ENCODE measurements around the gene CASK. TPM values are rescaled to one million over a fixed set of nuclear protein-coding genes. Genes with fewer than 3 reads are reported as not detected.

Gene CASK
- total and polyA plus RNA-seq, 2 of the 13 experiments (the other 11 are each of a cell fraction or from before 2014, with no cell fraction given) = 14.5 to 16.0 TPM

DNA sequence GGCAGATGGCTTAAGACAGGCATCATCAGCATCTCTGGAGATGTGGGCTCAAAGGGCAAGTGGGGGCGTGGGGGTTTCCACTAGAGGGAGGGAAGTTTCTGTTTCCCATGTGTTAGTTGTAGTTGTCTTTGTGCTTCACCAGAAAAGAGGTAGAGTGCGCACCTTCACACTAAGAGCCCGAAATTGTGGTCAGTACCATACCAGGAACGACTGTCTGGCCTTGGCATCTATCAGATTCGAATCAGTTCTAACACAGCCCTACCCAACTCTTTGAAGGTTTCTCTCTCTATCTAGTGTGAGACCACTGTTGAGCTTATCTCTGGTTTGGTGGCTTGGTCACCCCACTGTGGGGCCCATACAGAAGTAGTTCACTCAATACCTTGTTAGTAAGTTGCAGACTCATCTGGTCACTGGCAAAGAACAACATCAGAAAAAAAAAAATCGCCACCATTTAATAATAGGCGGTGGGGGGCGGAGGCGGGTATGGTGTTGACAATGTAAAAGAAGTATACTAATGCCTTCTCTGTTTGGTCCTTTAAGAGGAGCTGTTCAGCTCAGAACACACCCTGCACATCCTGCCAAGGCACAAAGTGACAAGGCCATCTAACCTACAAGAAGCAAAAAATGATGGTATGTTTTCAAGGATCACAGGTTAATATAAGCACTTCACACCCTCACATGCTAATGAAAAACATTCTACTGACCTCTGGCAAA is 405.1 kb downstream of the CASK start (continued):
- TF ChIP-seq, protein P1, sequence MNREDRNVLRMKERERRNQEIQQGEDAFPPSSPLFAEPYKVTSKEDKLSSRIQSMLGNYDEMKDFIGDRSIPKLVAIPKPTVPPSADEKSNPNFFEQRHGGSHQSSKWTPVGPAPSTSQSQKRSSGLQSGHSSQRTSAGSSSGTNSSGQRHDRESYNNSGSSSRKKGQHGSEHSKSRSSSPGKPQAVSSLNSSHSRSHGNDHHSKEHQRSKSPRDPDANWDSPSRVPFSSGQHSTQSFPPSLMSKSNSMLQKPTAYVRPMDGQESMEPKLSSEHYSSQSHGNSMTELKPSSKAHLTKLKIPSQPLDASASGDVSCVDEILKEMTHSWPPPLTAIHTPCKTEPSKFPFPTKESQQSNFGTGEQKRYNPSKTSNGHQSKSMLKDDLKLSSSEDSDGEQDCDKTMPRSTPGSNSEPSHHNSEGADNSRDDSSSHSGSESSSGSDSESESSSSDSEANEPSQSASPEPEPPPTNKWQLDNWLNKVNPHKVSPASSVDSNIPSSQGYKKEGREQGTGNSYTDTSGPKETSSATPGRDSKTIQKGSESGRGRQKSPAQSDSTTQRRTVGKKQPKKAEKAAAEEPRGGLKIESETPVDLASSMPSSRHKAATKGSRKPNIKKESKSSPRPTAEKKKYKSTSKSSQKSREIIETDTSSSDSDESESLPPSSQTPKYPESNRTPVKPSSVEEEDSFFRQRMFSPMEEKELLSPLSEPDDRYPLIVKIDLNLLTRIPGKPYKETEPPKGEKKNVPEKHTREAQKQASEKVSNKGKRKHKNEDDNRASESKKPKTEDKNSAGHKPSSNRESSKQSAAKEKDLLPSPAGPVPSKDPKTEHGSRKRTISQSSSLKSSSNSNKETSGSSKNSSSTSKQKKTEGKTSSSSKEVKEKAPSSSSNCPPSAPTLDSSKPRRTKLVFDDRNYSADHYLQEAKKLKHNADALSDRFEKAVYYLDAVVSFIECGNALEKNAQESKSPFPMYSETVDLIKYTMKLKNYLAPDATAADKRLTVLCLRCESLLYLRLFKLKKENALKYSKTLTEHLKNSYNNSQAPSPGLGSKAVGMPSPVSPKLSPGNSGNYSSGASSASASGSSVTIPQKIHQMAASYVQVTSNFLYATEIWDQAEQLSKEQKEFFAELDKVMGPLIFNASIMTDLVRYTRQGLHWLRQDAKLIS (CRISPR knock-in tag; IDR thresholded peaks at IDR 0.05) = no peak
- TF ChIP-seq PCBP2 (optimal IDR thresholded peaks at IDR 0.05; ENCODE audit: low read depth, low read length, poor library complexity, severe bottlenecking) (no peak), ZNF747 (CRISPR knock-in tag; IDR thresholded peaks at IDR 0.05; ENCODE audit: borderline replicate concordance) (no peak), ZNF124 (CRISPR knock-in tag; IDR thresholded peaks at IDR 0.05) (no peak), ZNF547 (CRISPR knock-in tag; IDR thresholded peaks at IDR 0.05) (no peak), ZNF432 (CRISPR knock-in tag; IDR thresholded peaks at IDR 0.05; ENCODE audit: borderline replicate concordance) (no peak)

DNA sequence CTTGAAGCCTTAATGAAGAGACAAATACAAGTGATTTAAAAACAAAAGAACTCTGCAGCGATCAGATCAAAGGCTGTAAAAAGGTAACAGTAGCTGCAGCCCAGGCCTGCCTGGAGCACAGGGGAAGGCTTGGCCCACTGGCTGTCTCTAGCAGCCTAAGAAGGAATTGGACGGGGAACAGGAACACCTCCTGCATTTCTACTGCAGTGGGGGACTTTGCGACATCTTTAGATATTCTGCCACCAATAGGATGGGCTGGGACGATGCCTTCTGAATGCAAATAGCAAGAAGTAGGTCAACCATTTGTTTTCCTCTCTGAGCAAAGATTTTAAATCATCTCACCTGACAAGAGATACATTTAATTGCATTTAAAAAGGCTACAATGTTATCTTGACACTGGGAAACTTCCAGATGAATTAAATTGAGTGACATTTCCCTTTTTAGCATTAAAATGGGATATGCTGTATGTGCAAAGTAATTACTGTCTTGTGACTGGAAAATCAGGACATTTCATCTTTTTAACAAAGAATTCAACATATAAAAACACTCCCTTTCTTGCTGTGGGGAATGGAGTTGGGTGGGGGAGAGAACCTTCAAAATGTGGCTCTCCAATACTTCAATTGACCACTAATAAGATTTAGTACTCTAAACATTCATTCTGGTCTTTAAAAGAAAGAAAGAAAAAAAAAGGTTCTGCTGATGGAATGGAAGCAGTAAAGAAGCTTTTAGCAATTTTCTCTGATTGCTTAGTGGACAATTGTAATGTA is 406.2 kb downstream of the CASK start:
- Histone ChIP-seq H3K27ac (ENCODE audit: extremely low read length, insufficient read depth, low read length) (no peak overlapping the region), H3K9ac (ENCODE audit: insufficient read depth, low read depth, low read length) (no peak overlapping the region), H3K4me1 (ENCODE audit: insufficient read depth, low read length) (no peaks in the 10 kb centered on the region), H3K4me3 (replicated peaks in 1 of 3; ENCODE audit: insufficient read depth in 1 of 3, low read depth in 2 of 3, low read length in 3 of 3) (no peak overlapping the region), H3K27me3 (ENCODE audit: control insufficient read depth in 1 of 2, insufficient read depth in 2 of 2, low read length in 2 of 2) (no peaks in the 10 kb centered on the region), H2AFZ (ENCODE audit: low read length) (no peak overlapping the region), H3K4me2 (ENCODE audit: low read depth, low read length) (no peak overlapping the region), H3K9me3 (ENCODE audit: low read length) (no peaks in the 10 kb centered on the region), H3K79me2 (ENCODE audit: insufficient read depth, low read length) (no peaks in the 10 kb centered on the region), H4K20me1 (ENCODE audit: insufficient read depth, low read length) (no peaks in the 10 kb centered on the region), H3K36me3 (replicated peaks in 1 of 2; ENCODE audit: control insufficient read depth in 1 of 2, insufficient read depth in 2 of 2, low read length in 2 of 2) (no peaks in the 10 kb centered on the region)
- no TSS peak for BruUV-seq (replicated peaks)
- ATAC-seq = no peak
- CTCF ChIA-PET (ENCODE audit: low intra/inter-chr PET ratio, low total read pairs) = no interaction called here
- no peak for FAIRE-seq
- WGBS (ENCODE audit: low lambda C conversion rate) = 85% methylated on average over 3 of the region's 4 CpGs
- no peak for DNase-seq (ENCODE audit: low spot score)
- in situ Hi-C loops (cut with HindIII; ENCODE audit: extremely low pct_ligation_motif_present, low pct_unique_long_range_greater_than_20kb) = no loop called here
- TF ChIP-seq KMT2B (CRISPR knock-in tag; IDR thresholded peaks at IDR 0.05) (no peak), ZNF773 (CRISPR knock-in tag; IDR thresholded peaks at IDR 0.05; ENCODE audit: borderline replicate concordance) (no peak), ZNF703 (CRISPR knock-in tag; IDR thresholded peaks at IDR 0.05; ENCODE audit: borderline replicate concordance) (no peak)
- intact Hi-C loops (cut with micrococcal nuclease; ENCODE audit: unreplicated experiment) = no loop called here
- POLR2A ChIA-PET = no interaction called here

Measured in HepG2 (cell line).